Neural cell (in vitro differentiated cells): ENCODE results near the gene HMCES. TPM values are rescaled to one million over a fixed set of nuclear protein-coding genes. Genes with fewer than 3 reads are reported as not detected.

Source experiments
- H2AFZ ChIP-seq: fragments of 200-600, 300-800 bp; sonication (generic), shearing (Covaris generic); 2 replicates; pipeline ENCODE4 v1.6.0; 2014; ENCODE audit warnings: low read depth, mild to moderate bottlenecking, antibody characterized with exemption, low read length, moderate library complexity
- H3F3A ChIP-seq: fragments of 200-600 bp; shearing (Covaris generic); 2 replicates; pipeline ENCODE4 v1.6.1; 2016; ENCODE audit warnings: mild to moderate bottlenecking, moderate library complexity, mixed read lengths, antibody characterized with exemption, low read length; ENCODE audit not compliant: insufficient read depth, poor library complexity, severe bottlenecking
- H3K27ac ChIP-seq: fragments of 200-600, 300-800 bp; sonication (generic), shearing (Covaris generic); 2 replicates; pipeline ENCODE4 v1.5.1; 2014; ENCODE audit warnings: mild to moderate bottlenecking, low read length, moderate library complexity
- H3K27me3 ChIP-seq: fragments of 300-800, 200-600 bp; sonication (generic), shearing (Covaris generic); 2 replicates; pipeline ENCODE4 v1.6.0; 2014; ENCODE audit warnings: mild to moderate bottlenecking, low read depth, low read length, moderate library complexity; ENCODE audit not compliant: insufficient read depth
- H3K36me3 ChIP-seq: fragments of 300-800, 200-600 bp; sonication (generic), shearing (Covaris generic); 2 replicates; pipeline ENCODE4 v1.5.1; 2014; ENCODE audit warnings: mild to moderate bottlenecking, antibody characterized with exemption, low read length, moderate library complexity; ENCODE audit not compliant: insufficient read depth
- H3K4me2 ChIP-seq: fragments of 300-800, 200-600 bp; sonication (generic), shearing (Covaris generic); 2 replicates; pipeline ENCODE4 v1.6.0; 2014; ENCODE audit warnings: mild to moderate bottlenecking, low read length
- H3K4me3 ChIP-seq: fragments of 300-800, 200-600 bp; sonication (generic), shearing (Covaris generic); 2 replicates; pipeline ENCODE4 v1.5.1; 2014; ENCODE audit warnings: mild to moderate bottlenecking, low read length, moderate library complexity
- H3K79me2 ChIP-seq: fragments of 200-600 bp; shearing (Covaris generic); replicated peaks from 2 replicates; pipeline ENCODE4 v1.6.0; 2014; ENCODE audit warnings: mild to moderate bottlenecking, low read length, moderate library complexity; ENCODE audit not compliant: insufficient read depth
- H3K9ac ChIP-seq: fragments of 300-800, 200-600 bp; sonication (generic), shearing (Covaris generic); 2 replicates; pipeline ENCODE4 v1.6.1; 2016; ENCODE audit warnings: mild to moderate bottlenecking, low read length, mixed read lengths
- H3K9me2 ChIP-seq: fragments of 200-600 bp; shearing (Covaris generic); 2 replicates; pipeline ENCODE4 v1.6.1; 2016; ENCODE audit warnings: mild to moderate bottlenecking, low read length, mixed read lengths; ENCODE audit not compliant: insufficient read depth
- H3K9me3 ChIP-seq: fragments of 200-600, 300-800 bp; sonication (generic), shearing (Covaris generic); 2 replicates; pipeline ENCODE4 v1.6.1; 2016; ENCODE audit warnings: mild to moderate bottlenecking, mixed run types, low read length, moderate library complexity, mixed read lengths
- H4K20me1 ChIP-seq: fragments of 200-600 bp; shearing (Covaris generic); 2 replicates; pipeline ENCODE4 v1.6.1; 2016; ENCODE audit warnings: mild to moderate bottlenecking, mixed run types; ENCODE audit not compliant: insufficient read depth
- EP300 ChIP-seq: fragments of 450-650 bp; conservative IDR thresholded peaks from 2 replicates; pipeline ENCODE4 v1.6.1; 2014; ENCODE audit warnings: antibody characterized with exemption, mild to moderate bottlenecking, moderate library complexity; ENCODE audit not compliant: poor library complexity, severe bottlenecking
- EZH2 ChIP-seq: fragments of 200-600, 300-800 bp; shearing (Covaris generic), sonication (generic); IDR thresholded peaks from 2 replicates; pipeline ENCODE4 v1.6.1; 2014; ENCODE audit warnings: antibody characterized with exemption, low read length, borderline replicate concordance, mild to moderate bottlenecking; ENCODE audit not compliant: insufficient read depth, poor library complexity, severe bottlenecking
- MXI1 ChIP-seq: fragments of 450-650 bp; conservative IDR thresholded peaks from 2 replicates; pipeline ENCODE4 v1.6.1; 2014; ENCODE audit warnings: antibody characterized with exemption, mild to moderate bottlenecking; ENCODE audit not compliant: poor library complexity, severe bottlenecking
- POLR2AphosphoS5 ChIP-seq: IDR thresholded peaks from 2 replicates; pipeline ENCODE4 v1.6.1; 2012
- RAD21 ChIP-seq: fragments of 450-650 bp; conservative IDR thresholded peaks from 2 replicates; pipeline ENCODE4 v1.6.1; 2014; ENCODE audit warnings: antibody characterized with exemption, mild to moderate bottlenecking, moderate library complexity
- REST ChIP-seq: IDR thresholded peaks from 2 replicates; pipeline ENCODE4 v1.6.1; 2012; ENCODE audit warnings: borderline replicate concordance
- SMC3 ChIP-seq: fragments of 450-650 bp; conservative IDR thresholded peaks from 2 replicates; pipeline ENCODE4 v1.6.1; 2014; ENCODE audit warnings: antibody characterized with exemption, mild to moderate bottlenecking, moderate library complexity; ENCODE audit not compliant: poor library complexity
- TAF1 ChIP-seq: IDR thresholded peaks from 2 replicates; pipeline ENCODE4 v1.6.1; 2012; ENCODE audit warnings: low read depth
- polyA plus RNA-seq: library from polyadenylated mRNA; depleted of rRNA; stranded (reverse); fragments of >200 nt; gene quantifications from 2 replicates; pipeline ENCODE4 v1.2.3, GENCODE V29; 2014
- TF ChIP-seq, protein P1 (sequence below): fragments of 450-650 bp; IDR thresholded peaks from 2 replicates; pipeline ENCODE4 v1.5.1; 2014; ENCODE audit warnings: antibody characterized with exemption, mild to moderate bottlenecking, moderate library complexity; ENCODE audit not compliant: poor library complexity, severe bottlenecking

The HMCES gene
- polyA plus RNA-seq, 1 donor from 2014 or later = 23.0 TPM

- no peaks in the 10 kb centered on the region for H3K27me3 ChIP-seq
- no peak overlapping the region for H3K4me2 ChIP-seq
- no peak overlapping the region for H3K27ac ChIP-seq
- H3F3A ChIP-seq = no peaks in the 10 kb centered on the region
- no peak overlapping the region for H2AFZ ChIP-seq
- H3K9me3 ChIP-seq = no peaks in the 10 kb centered on the region
- H4K20me1 ChIP-seq = no peaks in the 10 kb centered on the region
- no peak overlapping the region for H3K9ac ChIP-seq
- no peak for TF ChIP-seq POLR2AphosphoS5
- no peak for TF ChIP-seq RAD21
- no peak for TF ChIP-seq EP300
- TF ChIP-seq SMC3 = no peak
- TF ChIP-seq REST = no peak
- TF ChIP-seq MXI1 = no peak
- TF ChIP-seq, protein P1, sequence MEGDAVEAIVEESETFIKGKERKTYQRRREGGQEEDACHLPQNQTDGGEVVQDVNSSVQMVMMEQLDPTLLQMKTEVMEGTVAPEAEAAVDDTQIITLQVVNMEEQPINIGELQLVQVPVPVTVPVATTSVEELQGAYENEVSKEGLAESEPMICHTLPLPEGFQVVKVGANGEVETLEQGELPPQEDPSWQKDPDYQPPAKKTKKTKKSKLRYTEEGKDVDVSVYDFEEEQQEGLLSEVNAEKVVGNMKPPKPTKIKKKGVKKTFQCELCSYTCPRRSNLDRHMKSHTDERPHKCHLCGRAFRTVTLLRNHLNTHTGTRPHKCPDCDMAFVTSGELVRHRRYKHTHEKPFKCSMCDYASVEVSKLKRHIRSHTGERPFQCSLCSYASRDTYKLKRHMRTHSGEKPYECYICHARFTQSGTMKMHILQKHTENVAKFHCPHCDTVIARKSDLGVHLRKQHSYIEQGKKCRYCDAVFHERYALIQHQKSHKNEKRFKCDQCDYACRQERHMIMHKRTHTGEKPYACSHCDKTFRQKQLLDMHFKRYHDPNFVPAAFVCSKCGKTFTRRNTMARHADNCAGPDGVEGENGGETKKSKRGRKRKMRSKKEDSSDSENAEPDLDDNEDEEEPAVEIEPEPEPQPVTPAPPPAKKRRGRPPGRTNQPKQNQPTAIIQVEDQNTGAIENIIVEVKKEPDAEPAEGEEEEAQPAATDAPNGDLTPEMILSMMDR = no peak
- no peaks in the 10 kb centered on the region for H3K36me3 ChIP-seq
- H3K79me2 ChIP-seq = no peaks in the 10 kb centered on the region
- no peak overlapping the region for H3K4me3 ChIP-seq
- no peaks in the 10 kb centered on the region for H3K9me2 ChIP-seq
These were observed 27.0 kb downstream of the HMCES start for GRCh38 chr3:129305592-129306091.

- no peak overlapping the region for H2AFZ ChIP-seq
- no peak overlapping the region for H3K4me3 ChIP-seq
- no peak overlapping the region for H3K27ac ChIP-seq
- no peak for TF ChIP-seq RAD21
- TF ChIP-seq, protein P1 = no peak
- no peak for TF ChIP-seq TAF1
- no peak for TF ChIP-seq SMC3
- TF ChIP-seq MXI1 = no peak
- no peak for TF ChIP-seq EP300
- no peak for TF ChIP-seq EZH2
- TF ChIP-seq POLR2AphosphoS5 = no peak
- no peak for TF ChIP-seq REST
- H3K36me3 ChIP-seq = no peaks in the 10 kb centered on the region
- no peaks in the 10 kb centered on the region for H3K27me3 ChIP-seq
- H3K4me2 ChIP-seq = no peak overlapping the region
- no peaks in the 10 kb centered on the region for H4K20me1 ChIP-seq
- H3F3A ChIP-seq = no peaks in the 10 kb centered on the region
- no peaks in the 10 kb centered on the region for H3K9me3 ChIP-seq
- no peak overlapping the region for H3K9ac ChIP-seq
- no peaks in the 10 kb centered on the region for H3K9me2 ChIP-seq
- no peaks in the 10 kb centered on the region for H3K79me2 ChIP-seq
These were observed 30.0 kb downstream of the HMCES start for GRCh38 chr3:129308636-129309035.
